BJ (cell line): ENCODE data around the gene HMGCS2. TPM values are rescaled to one million over a fixed set of nuclear protein-coding genes. Genes with fewer than 3 reads are reported as not detected.

Source experiments
- CTCF ChIA-PET: fragments of 350-600 bp; formaldehyde crosslinking; extraction: SDS; loops from one replicate; lab custom pipeline; 2021; ENCODE audit warnings: antibody characterized with exemption, inconsistent platforms; lab: Yijun Ruan, JAX
- POLR2A ChIA-PET: fragments of 300-600 bp; sonication (Branson Sonifier 250); formaldehyde crosslinking; extraction: SDS; loops from one replicate; lab custom pipeline; 2021; ENCODE audit warnings: antibody characterized with exemption; lab: Charles Lee
- DNase-seq: peaks from one replicate; pipeline ENCODE4 v3.0.0-alpha.2; 2011; ENCODE audit warnings: low read depth
- H3K27me3 ChIP-seq: 2 replicates; pipeline ENCODE4 v1.6.0; 2011; ENCODE audit warnings: low read length; ENCODE audit not compliant: control insufficient read depth, insufficient read depth
- H3K36me3 ChIP-seq: 2 replicates; pipeline ENCODE4 v1.5.1; 2011; ENCODE audit warnings: low read length; ENCODE audit not compliant: control insufficient read depth, insufficient read depth
- H3K4me3 ChIP-seq: 2 replicates; pipeline ENCODE4 v1.5.1; 2011; ENCODE audit warnings: low read depth, mild to moderate bottlenecking, control low read depth, low read length
- CTCF ChIP-seq: IDR thresholded peaks from 2 replicates; pipeline ENCODE4 v1.5.1; 2011; ENCODE audit warnings: low read depth, mild to moderate bottlenecking, control low read depth, inconsistent platforms, low read length, moderate library complexity; ENCODE audit not compliant: insufficient read depth
- polyA plus RNA-seq: library from polyadenylated mRNA; depleted of rRNA; stranded (reverse); fragments of >200 nt; gene quantifications from 2 replicates; pipeline ENCODE4 v1.2.3, GENCODE V29; 2011

HMGCS2 gene
- polyA plus RNA-seq, 1 experiment, result not detected

GRCh38 chr1:119797606-119798005 lies 28.9 kb upstream of the HMGCS2 start:
- ChIA-PET POLR2A (no interaction called here), CTCF (interaction anchor here (0.9 to 2.5 kb wide), 3 partner anchors 8 to 12 kb away, joined by 3 to 13 read pairs (median 3); no protein-coding TSS in a partner anchor)

GRCh38 chr1:119797162-119797561 lies 28.5 kb upstream of the HMGCS2 start:
- no peak for DNase-seq
- no peaks in the 10 kb centered on the region for H3K36me3 ChIP-seq
- ChIA-PET CTCF (interaction anchor here (0.9 to 3.3 kb wide), 4 partner anchors 9 to 12 kb away, joined by 3 to 17 read pairs (median 8); no protein-coding TSS in a partner anchor), POLR2A (no interaction called here)
- peaks cover 6% of the 10 kb centered on the region; the same call in 1 of the 2 replicates for H3K27me3 ChIP-seq
- no peak overlapping the region for H3K4me3 ChIP-seq
- no peak for TF ChIP-seq CTCF

More at GRCh38 chr1:119797606-119798005, 28.9 kb upstream of the HMGCS2 start:
- no peak for TF ChIP-seq CTCF
- no peak for DNase-seq
- Histone ChIP-seq H3K27me3 (peaks cover 6% of the 10 kb centered on the region; the same call in 1 of the 2 replicates), H3K4me3 (no peak overlapping the region), H3K36me3 (no peaks in the 10 kb centered on the region)

GRCh38 chr1:119795261-119796200 lies 26.8 kb upstream of the HMGCS2 start:
- no peaks in the 10 kb centered on the region for H3K36me3 ChIP-seq
- TF ChIP-seq CTCF, result no peak
- H3K27me3 ChIP-seq, result peaks cover 5% of the 10 kb centered on the region
- no peak overlapping the region for H3K4me3 ChIP-seq
- ChIA-PET POLR2A (no interaction called here), CTCF (interaction anchor here (0.7 to 3.3 kb wide), 6 partner anchors 11 to 93 kb away, joined by 3 to 17 read pairs (median 4); no protein-coding TSS in a partner anchor)
- no peak for DNase-seq

GRCh38 chr1:119794876-119795240 lies 26.2 kb upstream of the HMGCS2 start:
- no peak for DNase-seq
- TF ChIP-seq CTCF, result no peak
- POLR2A ChIA-PET, result no interaction called here
- Histone ChIP-seq H3K4me3 (no peak overlapping the region), H3K27me3 (peaks cover 5% of the 10 kb centered on the region), H3K36me3 (no peaks in the 10 kb centered on the region)
- CTCF ChIA-PET, result interaction anchor here (1.0 to 3.3 kb wide), 4 partner anchors 11 to 51 kb away, joined by 3 to 17 read pairs (median 6); no protein-coding TSS in a partner anchor

GRCh38 chr1:119794230-119794875 lies 25.6 kb upstream of the HMGCS2 start:
- Histone ChIP-seq H3K27me3 (peaks cover 5% of the 10 kb centered on the region), H3K36me3 (no peaks in the 10 kb centered on the region), H3K4me3 (no peak overlapping the region)
- no peak for TF ChIP-seq CTCF
- no peak for DNase-seq
- POLR2A ChIA-PET, result no interaction called here
- CTCF ChIA-PET, result interaction anchor here (1.0 to 3.3 kb wide), 4 partner anchors 10 to 51 kb away, joined by 3 to 17 read pairs (median 6); no protein-coding TSS in a partner anchor
